Glutamatergic neuron (in vitro differentiated cells): ENCODE results near the gene AUTS2. TPM values are rescaled to one million over a fixed set of nuclear protein-coding genes. Genes with fewer than 3 reads are reported as not detected.

Source experiments
- DNase-seq: peaks from one replicate; pipeline ENCODE4 v3.0.0; 2022
- H3K27ac Mint-ChIP-seq: one replicate; pipeline ENCODE4 v1.8.0; 2020; ENCODE audit warnings: mild to moderate bottlenecking, mixed read lengths, inconsistent platforms; ENCODE audit not compliant: unreplicated experiment
- H3K27me3 Mint-ChIP-seq: one replicate; pipeline ENCODE4 v1.8.0; 2020; ENCODE audit warnings: mild to moderate bottlenecking, moderate library complexity, mixed read lengths, inconsistent platforms; ENCODE audit not compliant: unreplicated experiment
- H3K36me3 Mint-ChIP-seq: one replicate; pipeline ENCODE4 v1.8.0; 2020; ENCODE audit warnings: mild to moderate bottlenecking, mixed read lengths, inconsistent platforms; ENCODE audit not compliant: unreplicated experiment
- H3K4me1 Mint-ChIP-seq: one replicate; pipeline ENCODE4 v1.8.0; 2020; ENCODE audit warnings: mild to moderate bottlenecking, low read depth, mixed read lengths, inconsistent platforms; ENCODE audit not compliant: unreplicated experiment
- H3K4me3 Mint-ChIP-seq: one replicate; pipeline ENCODE4 v1.8.0; 2020; ENCODE audit warnings: mild to moderate bottlenecking, mixed read lengths, inconsistent platforms; ENCODE audit not compliant: unreplicated experiment
- H3K9me3 Mint-ChIP-seq: one replicate; pipeline ENCODE4 v1.8.0; 2020; ENCODE audit warnings: mild to moderate bottlenecking, moderate library complexity, mixed read lengths, inconsistent platforms; ENCODE audit not compliant: unreplicated experiment
- CTCF ChIP-seq: fragments of 200-600 bp; sonication (generic); IDR thresholded peaks from one replicate; pipeline ENCODE4 v1.5.0; 2021; ENCODE audit not compliant: partially characterized antibody, unreplicated experiment
- total RNA-seq: library from RNA; stranded (reverse); fragmentation: NEBNext Ultra II Directional; extraction: Animal tissue kit (Norgen Biotek cat#: 25700); gene quantifications from one replicate; pipeline ENCODE4 v1.2.1, GENCODE V29; 2021; ENCODE audit not compliant: unreplicated experiment

The AUTS2 gene
- total RNA-seq, 1 donor from 2014 or later, result 300 TPM

GRCh38 chr7:70120851-70121250 lies 522.6 kb downstream of the AUTS2 start:
- no peak for DNase-seq
- Mint-ChIP-seq H3K4me3 (no peak overlapping the region), H3K27ac (no peak overlapping the region), H3K27me3 (no peaks in the 10 kb centered on the region), H3K4me1 (peaks cover 5% of the 10 kb centered on the region), H3K9me3 (peaks cover 2% of the 10 kb centered on the region), H3K36me3 (peaks cover 26% of the 10 kb centered on the region)
- no peak for TF ChIP-seq CTCF

- no peak overlapping the region for H3K4me3 Mint-ChIP-seq
- no peaks in the 10 kb centered on the region for H3K9me3 Mint-ChIP-seq
- no peak overlapping the region for H3K27ac Mint-ChIP-seq
- H3K27me3 Mint-ChIP-seq, result no peaks in the 10 kb centered on the region
- H3K4me1 Mint-ChIP-seq, result peaks cover 46% of the 10 kb centered on the region
- no peaks in the 10 kb centered on the region for H3K36me3 Mint-ChIP-seq
- DNase-seq, result no peak
- no peak for TF ChIP-seq CTCF
Observed at GRCh38 chr7:70131817-70132216, 533.5 kb downstream of the AUTS2 start.

- Mint-ChIP-seq H3K27ac (peak overlapping the region; percentile 4), H3K4me3 (peak overlapping the region; percentile 30)
- no peak for TF ChIP-seq CTCF
Observed at GRCh38 chr7:70132226-70132851, 534.1 kb downstream of the AUTS2 start.

GRCh38 chr7:70132852-70133690 lies 534.8 kb downstream of the AUTS2 start:
- H3K4me3 Mint-ChIP-seq, result no peak overlapping the region
- H3K27me3 Mint-ChIP-seq, result no peaks in the 10 kb centered on the region
- no peak for TF ChIP-seq CTCF
- peaks cover 47% of the 10 kb centered on the region for H3K4me1 Mint-ChIP-seq
- DNase-seq, result no peak
- H3K9me3 Mint-ChIP-seq, result no peaks in the 10 kb centered on the region
- H3K27ac Mint-ChIP-seq, result peak overlapping the region; percentile 40
- no peaks in the 10 kb centered on the region for H3K36me3 Mint-ChIP-seq

More at GRCh38 chr7:70132226-70132851, 534.1 kb downstream of the AUTS2 start:
- Mint-ChIP-seq H3K27me3 (no peaks in the 10 kb centered on the region), H3K36me3 (no peaks in the 10 kb centered on the region), H3K4me1 (peaks cover 47% of the 10 kb centered on the region), H3K9me3 (no peaks in the 10 kb centered on the region)
- no peak for DNase-seq
